Trophoblast cell (in vitro differentiated cells and primary cell): ENCODE results near the gene ZNF841.

ENCODE experiments used
- DNase-seq, 2 donors: peaks; one replicate each; pipeline ENCODE4 v3.0.0-alpha.2; 2016
- H2AFZ ChIP-seq: 2 replicates; pipeline ENCODE4 v1.6.1; 2013; ENCODE audit warnings: low read length, moderate library complexity, mild to moderate bottlenecking; ENCODE audit not compliant: insufficient read depth, poor library complexity
- H2AK5ac ChIP-seq: 2 replicates; pipeline ENCODE4 v1.6.1; 2013; ENCODE audit warnings: mild to moderate bottlenecking, low read length
- H2BK120ac ChIP-seq: 2 replicates; pipeline ENCODE4 v1.6.1; 2013; ENCODE audit warnings: low read length, mild to moderate bottlenecking, moderate library complexity; ENCODE audit not compliant: insufficient read depth, poor library complexity
- H2BK12ac ChIP-seq: 2 replicates; pipeline ENCODE4 v1.6.1; 2013; ENCODE audit warnings: mild to moderate bottlenecking, low read length, moderate library complexity
- H2BK5ac ChIP-seq: 2 replicates; pipeline ENCODE4 v1.6.1; 2013; ENCODE audit warnings: low read length, low read depth, moderate library complexity, mild to moderate bottlenecking; ENCODE audit not compliant: poor library complexity
- H3K14ac ChIP-seq: 2 replicates; pipeline ENCODE4 v1.6.1; 2013; ENCODE audit warnings: mild to moderate bottlenecking, low read length
- H3K18ac ChIP-seq: 2 replicates; pipeline ENCODE4 v1.6.1; 2013; ENCODE audit warnings: mild to moderate bottlenecking, low read length
- H3K23ac ChIP-seq: 2 replicates; pipeline ENCODE4 v1.6.1; 2013; ENCODE audit warnings: low read length
- H3K27ac ChIP-seq: 2 replicates; pipeline ENCODE4 v1.5.1; 2013; ENCODE audit warnings: low read depth, mild to moderate bottlenecking, inconsistent platforms, low read length, moderate library complexity
- H3K27me3 ChIP-seq: 2 replicates; pipeline ENCODE4 v1.6.1; 2013; ENCODE audit warnings: inconsistent platforms, mild to moderate bottlenecking, low read length, moderate library complexity; ENCODE audit not compliant: insufficient read depth
- H3K36me3 ChIP-seq, 2 experiments: 1 replicate in 1 of 2; 2 replicates in 1 of 2; pipeline ENCODE4 v1.6.1; 2013; ENCODE audit warnings: low read length in 2 of 2, mild to moderate bottlenecking in 2 of 2, moderate library complexity in 1 of 2; ENCODE audit not compliant: insufficient read depth in 2 of 2, control insufficient read depth in 1 of 2
- H3K4ac ChIP-seq: 2 replicates; pipeline ENCODE4 v1.6.1; 2013; ENCODE audit warnings: low read depth, mild to moderate bottlenecking, low read length, moderate library complexity
- H3K4me1 ChIP-seq, 2 experiments: 1 replicate in 1 of 2; 2 replicates in 1 of 2; pipeline ENCODE4 v1.6.1; 2013; ENCODE audit warnings: low read length in 2 of 2, mild to moderate bottlenecking in 2 of 2, moderate library complexity in 1 of 2; ENCODE audit not compliant: insufficient read depth in 2 of 2, control insufficient read depth in 1 of 2
- H3K4me2 ChIP-seq: 2 replicates; pipeline ENCODE4 v1.6.1; 2013; ENCODE audit warnings: inconsistent platforms, mild to moderate bottlenecking, low read length, moderate library complexity
- H3K4me3 ChIP-seq: 2 replicates; pipeline ENCODE4 v1.5.1; 2013; ENCODE audit warnings: mild to moderate bottlenecking, low read depth, low read length, inconsistent platforms
- H3K79me1 ChIP-seq: one replicate; pipeline ENCODE4 v1.6.1; 2013; ENCODE audit warnings: low read length
- H3K79me2 ChIP-seq: 2 replicates; pipeline ENCODE4 v1.6.1; 2013; ENCODE audit warnings: low read length, mild to moderate bottlenecking; ENCODE audit not compliant: control insufficient read depth, insufficient read depth, poor library complexity
- H3K9ac ChIP-seq: 2 replicates; pipeline ENCODE4 v1.6.1; 2013; ENCODE audit warnings: mild to moderate bottlenecking, low read length
- H3K9me3 ChIP-seq: 2 replicates; pipeline ENCODE4 v1.6.1; 2013; ENCODE audit warnings: low read depth, mild to moderate bottlenecking, control low read depth, inconsistent platforms, low read length; ENCODE audit not compliant: insufficient read depth
- H4K12ac ChIP-seq: 2 replicates; pipeline ENCODE4 v1.6.1; 2013; ENCODE audit warnings: low read depth, mild to moderate bottlenecking, low read length, moderate library complexity
- H4K8ac ChIP-seq: 2 replicates; pipeline ENCODE4 v1.6.1; 2013; ENCODE audit warnings: low read depth, mild to moderate bottlenecking, low read length, moderate library complexity
- H4K91ac ChIP-seq: one replicate; pipeline ENCODE4 v1.6.1; 2013; ENCODE audit warnings: low read depth, mild to moderate bottlenecking, low read length, moderate library complexity
- WGBS: extraction: QIAGEN DNeasy Blood & Tissue Kit; methylation state at CpG from one replicate; pipeline ENCODE4 v1.1.7; 2013; ENCODE audit warnings: missing lambda C conversion rate; ENCODE audit not compliant: insufficient read length, insufficient coverage; ENCODE audit errors: extremely low coverage; 5-methylcytosine and 5-hydroxymethylcytosine counted together

ZNF841 gene

DNA sequence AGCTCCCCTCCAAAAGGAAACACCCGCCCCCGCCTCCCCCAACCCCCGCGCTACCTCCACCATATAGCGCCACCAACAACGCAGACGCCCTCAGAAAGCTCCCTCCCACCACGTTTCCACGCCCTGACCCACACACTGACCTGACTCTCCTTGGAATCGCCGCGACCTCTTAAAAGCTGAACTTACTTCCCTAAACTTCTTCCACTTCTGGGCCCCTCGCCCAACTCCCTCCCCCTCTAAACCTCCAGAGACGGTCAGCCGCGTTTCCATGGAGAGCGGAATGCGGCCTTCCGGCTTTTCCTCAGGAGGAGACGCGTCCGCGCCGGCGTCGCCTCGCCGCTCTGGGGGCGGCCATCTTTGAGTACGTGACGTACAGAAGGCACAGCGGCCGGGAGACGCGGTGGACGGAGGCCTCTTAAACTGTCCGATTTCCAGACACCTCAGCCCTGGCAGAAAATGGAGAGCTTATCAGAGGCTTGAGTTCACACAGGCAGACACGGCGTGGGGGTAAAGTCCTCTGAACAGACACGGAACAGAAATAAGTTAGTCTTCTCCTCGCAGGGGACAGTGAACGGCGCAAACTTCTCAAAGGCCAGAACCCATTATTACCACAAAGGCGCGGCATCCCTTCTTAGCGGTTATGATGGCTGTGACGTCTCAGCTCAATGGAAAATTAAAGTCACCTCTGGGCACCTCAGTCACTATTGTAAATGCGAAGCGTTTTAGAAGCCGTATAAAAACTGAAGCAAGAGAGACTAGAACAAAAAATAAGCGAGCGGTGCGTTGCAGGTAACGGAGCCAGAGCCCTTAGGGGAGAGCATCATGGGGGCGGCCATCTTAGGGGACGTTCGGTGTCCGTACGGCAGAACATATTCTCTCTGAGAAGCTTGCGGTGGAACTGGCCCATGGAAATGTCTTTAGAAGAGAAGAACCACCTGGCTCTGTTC is 46.7 kb downstream of the ZNF841 start, which contains the start of gene ZNF432:
ZNF432 (minus strand) TSS at position 284 of the 947 bp plus-strand sequence. CDS start 1,970 bp downstream, outside the sequence.
- WGBS, result no CpG with 5 or more reads among the region's 60 CpGs
- Histone ChIP-seq H3K14ac (no peak within 1 kb of the TSS), H2AK5ac (no peak within 1 kb of the TSS), H3K36me3 (peaks cover 5 to 12% of the 10 kb centered on the region in 2 experiments), H3K27ac (peak within 1 kb of the TSS; percentile 63), H3K4me1 (no peaks in the 10 kb centered on the region), H3K4me2 (peak within 1 kb of the TSS; percentile 78), H3K27me3 (no peaks in the 10 kb centered on the region), H3K79me2 (peaks cover 2% of the 10 kb centered on the region), H2BK12ac (no peak within 1 kb of the TSS), H4K91ac (peak within 1 kb of the TSS; percentile 60), H3K9ac (peak within 1 kb of the TSS; percentile 91), H4K12ac (peak within 1 kb of the TSS; percentile 49), H3K9me3 (no peaks in the 10 kb centered on the region), H3K4me3 (peak within 1 kb of the TSS; percentile 78), H3K4ac (peak within 1 kb of the TSS; percentile 35), H3K79me1 (peaks cover 6% of the 10 kb centered on the region), H3K18ac (peak within 1 kb of the TSS; percentile 81), H4K8ac (peak within 1 kb of the TSS; percentile 64), H2AFZ (peak within 1 kb of the TSS; percentile 69), H2BK120ac (peak within 1 kb of the TSS; percentile 2), H3K23ac (no peak within 1 kb of the TSS), H2BK5ac (peak within 1 kb of the TSS; percentile 71)
- DNase-seq, result peak; percentile 90 to 95

DNA sequence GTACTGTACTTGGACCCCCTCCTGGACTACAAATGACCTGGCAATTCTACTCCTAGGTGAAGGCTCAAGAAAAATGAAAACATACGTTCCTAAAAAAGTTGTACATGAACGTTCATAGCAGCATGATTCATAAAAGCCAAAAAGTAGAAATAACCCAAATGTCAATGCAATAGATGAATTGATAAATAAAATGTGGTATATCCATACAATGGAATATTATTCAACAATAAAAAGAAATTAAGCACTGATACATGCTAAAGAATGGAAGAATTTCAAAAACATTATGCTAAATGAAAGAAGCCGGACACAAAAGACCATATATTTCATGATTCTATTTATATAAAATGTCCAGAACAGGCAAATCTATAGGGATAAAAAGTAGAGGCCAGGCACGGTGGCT is 56.4 kb downstream of the ZNF841 start:
- H3K36me3 ChIP-seq, result peaks cover 27 to 41% of the 10 kb centered on the region in 2 experiments
- H3K79me1 ChIP-seq, result no peaks in the 10 kb centered on the region
- no peak overlapping the region for H3K27ac ChIP-seq
- H2AFZ ChIP-seq, result no peak overlapping the region
- no peak overlapping the region for H4K12ac ChIP-seq
- no peak overlapping the region for H2BK120ac ChIP-seq
- no peak overlapping the region for H2AK5ac ChIP-seq
- DNase-seq, result no peak
- H3K27me3 ChIP-seq, result no peaks in the 10 kb centered on the region
- no peak overlapping the region for H2BK12ac ChIP-seq
- H3K4ac ChIP-seq, result no peak overlapping the region
- no CpG with 5 or more reads among the region's 4 CpGs for WGBS
- no peak overlapping the region for H4K8ac ChIP-seq
- no peak overlapping the region for H3K4me2 ChIP-seq
- H3K4me3 ChIP-seq, result no peak overlapping the region
- H4K91ac ChIP-seq, result no peak overlapping the region
- no peak overlapping the region for H3K23ac ChIP-seq
- H3K4me1 ChIP-seq, result no peaks in the 10 kb centered on the region
- no peak overlapping the region for H3K14ac ChIP-seq
- peaks cover 8% of the 10 kb centered on the region for H3K9me3 ChIP-seq
- no peaks in the 10 kb centered on the region for H3K79me2 ChIP-seq
- H3K18ac ChIP-seq, result no peak overlapping the region
- no peak overlapping the region for H2BK5ac ChIP-seq
- H3K9ac ChIP-seq, result no peak overlapping the region

DNA sequence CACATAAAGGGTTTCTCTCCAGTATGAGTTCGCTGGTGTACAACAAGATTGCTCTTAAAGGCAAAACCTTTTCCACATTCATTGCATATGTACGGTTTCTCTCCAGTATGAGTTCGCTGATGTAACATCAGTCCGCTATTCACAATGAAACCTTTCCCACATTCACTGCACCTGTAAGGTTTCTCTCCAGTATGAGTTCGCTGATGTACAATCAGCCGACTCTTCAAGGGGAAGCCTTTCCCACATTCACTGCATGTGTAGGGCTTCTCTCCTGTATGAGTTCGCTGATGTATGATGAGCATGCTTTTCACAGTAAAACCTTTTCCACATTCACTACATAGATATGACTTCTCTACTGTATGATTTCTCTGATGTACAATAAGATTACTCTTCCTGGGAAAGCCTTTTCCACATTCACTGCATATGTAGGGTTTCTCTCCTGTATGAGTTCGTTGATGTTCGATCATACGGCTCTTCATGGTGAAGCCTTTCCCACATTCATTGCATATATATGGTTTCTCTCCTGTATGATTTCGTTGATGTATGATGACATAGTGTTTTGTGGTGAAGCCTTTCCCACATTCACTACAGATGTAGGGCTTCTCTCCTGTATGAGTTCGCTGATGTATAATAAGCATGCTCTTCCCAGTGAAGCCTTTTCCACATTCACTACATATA is 61.4 kb downstream of the ZNF841 start:
- Histone ChIP-seq H3K4me2 (no peak overlapping the region), H3K4ac (no peak overlapping the region), H2AK5ac (no peak overlapping the region), H2BK120ac (no peak overlapping the region), H3K27ac (no peak overlapping the region), H3K9ac (no peak overlapping the region), H3K79me2 (no peaks in the 10 kb centered on the region), H4K8ac (no peak overlapping the region), H3K36me3 (peaks cover 16 to 33% of the 10 kb centered on the region in 2 experiments), H4K91ac (no peak overlapping the region), H3K79me1 (no peaks in the 10 kb centered on the region), H3K4me1 (no peaks in the 10 kb centered on the region), H4K12ac (no peak overlapping the region), H3K27me3 (no peaks in the 10 kb centered on the region), H3K23ac (no peak overlapping the region), H3K9me3 (peaks cover 20% of the 10 kb centered on the region), H3K14ac (no peak overlapping the region), H2AFZ (no peak overlapping the region), H2BK12ac (no peak overlapping the region), H3K4me3 (no peak overlapping the region), H3K18ac (no peak overlapping the region), H2BK5ac (no peak overlapping the region)
- no peak for DNase-seq
- WGBS, result no CpG with 5 or more reads among the region's 12 CpGs

DNA sequence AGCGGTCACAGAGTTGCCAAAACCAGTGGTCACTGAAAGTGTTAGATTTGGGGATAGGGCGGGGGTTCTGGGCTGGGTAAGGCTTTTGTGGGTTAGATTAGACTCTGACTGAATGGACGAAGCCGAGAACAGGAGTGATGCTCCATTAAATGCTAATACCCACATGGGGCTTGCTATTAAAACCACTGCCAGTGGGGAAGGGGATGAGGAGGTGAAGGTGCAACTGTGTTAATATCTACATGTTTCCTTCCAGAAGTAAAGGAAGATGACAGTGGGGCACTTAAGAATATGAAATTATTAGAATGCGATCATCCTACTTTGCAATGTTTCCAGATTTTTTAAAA is 66.8 kb downstream of the ZNF841 start:
- H2AK5ac ChIP-seq, result no peak overlapping the region
- H2AFZ ChIP-seq, result peak overlapping the region; percentile 80
- peak overlapping the region; percentile 20 for H3K9ac ChIP-seq
- no peak overlapping the region for H3K18ac ChIP-seq
- DNase-seq, result no peak
- no peaks in the 10 kb centered on the region for H3K27me3 ChIP-seq
- peaks cover 9% of the 10 kb centered on the region for H3K9me3 ChIP-seq
- peak overlapping the region; percentile 63 for H4K12ac ChIP-seq
- peak overlapping the region; percentile 80 for H2BK5ac ChIP-seq
- H4K91ac ChIP-seq, result peak overlapping the region; percentile 89
- no peak overlapping the region for H3K23ac ChIP-seq
- H2BK120ac ChIP-seq, result peak overlapping the region; percentile 82
- no peak overlapping the region for H2BK12ac ChIP-seq
- no CpG with 5 or more reads among the region's 5 CpGs for WGBS
- peak overlapping the region; percentile 83 for H3K4me2 ChIP-seq
- peaks cover 14 to 15% of the 10 kb centered on the region in 2 experiments for H3K36me3 ChIP-seq
- peak overlapping the region; percentile 90 for H3K4me3 ChIP-seq
- peak overlapping the region; percentile 91 for H4K8ac ChIP-seq
- H3K79me2 ChIP-seq, result peaks cover 4% of the 10 kb centered on the region
- H3K4me1 ChIP-seq, result peaks cover 4 to 11% of the 10 kb centered on the region in 2 experiments
- peak overlapping the region; percentile 57 for H3K4ac ChIP-seq
- H3K14ac ChIP-seq, result peak overlapping the region; percentile 94
- H3K27ac ChIP-seq, result peak overlapping the region; percentile 63
- peaks cover 11% of the 10 kb centered on the region for H3K79me1 ChIP-seq
